ENCODE data around the gene C2orf81.

DNA sequence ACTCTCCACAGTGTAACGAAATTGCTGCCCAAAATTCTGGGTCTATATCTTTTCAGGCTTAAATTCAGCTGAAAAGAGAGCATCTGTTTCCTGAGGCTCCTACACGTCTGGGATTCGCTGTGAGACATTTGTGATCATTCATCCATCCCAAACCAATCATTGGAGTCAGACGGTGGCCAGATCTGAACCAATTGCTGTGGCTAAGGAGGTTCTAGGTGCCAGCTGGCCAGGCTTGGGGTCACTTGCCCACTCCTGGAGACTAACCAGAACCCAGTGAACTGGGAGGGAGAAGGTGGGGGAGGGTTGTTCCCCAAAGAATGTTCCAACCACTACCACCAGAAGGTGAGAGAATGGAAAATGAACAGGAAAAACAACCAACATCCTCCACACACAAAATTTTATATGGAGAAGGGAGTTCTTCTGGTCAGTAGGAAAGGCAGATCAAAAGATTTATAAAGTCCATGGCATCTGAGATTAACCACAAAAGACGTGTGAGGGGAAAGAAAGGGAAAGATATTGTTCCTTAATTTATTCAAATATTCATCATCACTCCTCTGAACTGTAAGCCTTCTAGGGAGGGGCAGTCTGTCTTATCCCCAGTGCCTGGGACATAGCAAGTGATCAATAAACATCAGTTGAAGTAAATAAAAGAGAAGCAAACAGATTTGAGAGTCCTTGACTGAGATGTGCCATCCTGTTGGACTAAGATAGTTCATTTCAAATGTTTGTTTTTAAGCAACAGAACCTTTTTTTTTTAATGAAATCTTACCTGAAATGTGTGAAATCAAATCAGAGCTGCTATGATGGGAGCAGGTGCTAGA lies 23.3 kb upstream of the C2orf81 start:
- TF ChIP-seq POLR2AphosphoS5 (IDR thresholded peaks at IDR 0.05; ENCODE audit: borderline replicate concordance, low read depth, low read length) (no peak), EZH2 (IDR thresholded peaks at IDR 0.05) (no peak)
